GM21381 (cell line): ENCODE measurements around the gene CSTF1.

Experiments
- ATAC-seq: cut with Tn5 transposase; IDR thresholded peaks from one replicate; pipeline ENCODE4 v1.9.1; 2021; ENCODE audit warnings: mild to moderate bottlenecking, moderate library complexity; ENCODE audit not compliant: unreplicated experiment

CSTF1 gene

GRCh38 chr20:56392132-56392880 is at the start of gene CSTF1, which contains the start of gene AURKA:
Gene CSTF1 (plus strand): TSS chr20:56392645. CDS start chr20:56395553, 2,908 bp downstream.
Gene AURKA (minus strand): TSS chr20:56392215. CDS start chr20:56388197, 4,018 bp downstream.
- peak; percentile 92 for ATAC-seq

GRCh38 chr20:56342783-56343182 is 49.7 kb upstream of the CSTF1 start:
- ATAC-seq, result no peak

GRCh38 chr20:56343861-56344381 is 48.5 kb upstream of the CSTF1 start:
- peak; percentile 72 for ATAC-seq

GRCh38 chr20:56345911-56346310 is 46.5 kb upstream of the CSTF1 start:
- ATAC-seq, result no peak

- no peak for ATAC-seq
Measured at GRCh38 chr20:56347628-56348304, 44.7 kb upstream of the CSTF1 start.

- no peak for ATAC-seq
Measured at GRCh38 chr20:56348305-56348693, 44.1 kb upstream of the CSTF1 start.

GRCh38 chr20:56348746-56349145 is 43.7 kb upstream of the CSTF1 start:
- ATAC-seq, result no peak

- no peak for ATAC-seq
Measured at GRCh38 chr20:56350842-56351241, 41.6 kb upstream of the CSTF1 start.

- no peak for ATAC-seq
Measured at GRCh38 chr20:56352345-56353055, 39.9 kb upstream of the CSTF1 start.

GRCh38 chr20:56353356-56353755 is 39.1 kb upstream of the CSTF1 start:
- ATAC-seq, result no peak

GRCh38 chr20:56358070-56358469 is 34.4 kb upstream of the CSTF1 start:
- ATAC-seq, result no peak

- peak; percentile 98 for ATAC-seq
Measured at GRCh38 chr20:56358600-56359211, 33.7 kb upstream of the CSTF1 start, which contains the start of gene FAM210B. Gene FAM210B (plus strand): TSS chr20:56358974. CDS start chr20:56359006, 32 bp downstream.

GRCh38 chr20:56359212-56360132 is 33.0 kb upstream of the CSTF1 start:
- ATAC-seq, result peak; percentile 19

GRCh38 chr20:56360133-56360907 is 32.1 kb upstream of the CSTF1 start:
- ATAC-seq, result no peak

- ATAC-seq, result no peak
Measured at GRCh38 chr20:56360908-56361205, 31.6 kb upstream of the CSTF1 start.

GRCh38 chr20:56361900-56362299 is 30.5 kb upstream of the CSTF1 start:
- no peak for ATAC-seq

- no peak for ATAC-seq
Measured at GRCh38 chr20:56362833-56363413, 29.5 kb upstream of the CSTF1 start.

- no peak for ATAC-seq
Measured at GRCh38 chr20:56363491-56363890, 29.0 kb upstream of the CSTF1 start.
